GM19467 (cell line): ENCODE data around the gene PHACTR4.
A peak's percentile ranks its signal among the peaks of the same experiment; 100 is the strongest.
"Not testable (repeated sequence)": the region's sequence is repeated elsewhere in the genome, so short reads cannot be mapped to it uniquely, and the experiment has no call there.

ENCODE experiments used
- ATAC-seq: cut with Tn5 transposase; IDR thresholded peaks from one replicate; pipeline ENCODE4 v1.9.1; 2021; ENCODE audit warnings: mild to moderate bottlenecking, moderate library complexity; ENCODE audit not compliant: unreplicated experiment

Gene PHACTR4

GRCh38 chr1:28369371-28370238, at the start of gene PHACTR4:
Gene PHACTR4 (plus strand): TSS chr1:28369740. CDS start chr1:28407448, 37,708 bp downstream.
- ATAC-seq: peak; percentile 87

GRCh38 chr1:28322194-28322593, 47.3 kb upstream of the PHACTR4 start:
- ATAC-seq: peak; percentile 77

GRCh38 chr1:28323720-28324119, 45.8 kb upstream of the PHACTR4 start:
- ATAC-seq: no peak

DNA sequence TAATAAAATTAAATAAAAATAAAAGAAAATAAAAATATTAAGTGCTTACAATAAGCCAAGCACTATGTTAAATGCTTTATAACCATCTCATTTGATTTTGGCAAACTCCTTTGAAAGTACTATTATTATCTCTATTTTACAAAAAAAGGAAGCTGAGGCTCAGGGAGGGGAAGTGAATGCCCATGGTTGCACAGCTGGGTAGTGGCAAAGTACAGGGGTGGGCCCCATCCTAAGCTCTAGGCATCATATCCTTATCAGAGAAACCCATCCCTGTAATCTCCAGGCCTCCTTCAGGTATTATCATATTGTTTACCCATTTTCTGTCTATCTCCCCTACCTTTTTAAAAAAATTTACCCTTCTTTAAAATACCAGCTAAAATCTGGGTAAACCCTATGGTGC, 43.0 kb upstream of the PHACTR4 start:
- ATAC-seq: no peak

GRCh38 chr1:28326984-28327383, 42.6 kb upstream of the PHACTR4 start:
- ATAC-seq: no peak

GRCh38 chr1:28327431-28327830, 42.1 kb upstream of the PHACTR4 start:
- ATAC-seq: not testable (repeated sequence)

- ATAC-seq: no peak
Measured at GRCh38 chr1:28328228-28328648, 41.3 kb upstream of the PHACTR4 start.

DNA sequence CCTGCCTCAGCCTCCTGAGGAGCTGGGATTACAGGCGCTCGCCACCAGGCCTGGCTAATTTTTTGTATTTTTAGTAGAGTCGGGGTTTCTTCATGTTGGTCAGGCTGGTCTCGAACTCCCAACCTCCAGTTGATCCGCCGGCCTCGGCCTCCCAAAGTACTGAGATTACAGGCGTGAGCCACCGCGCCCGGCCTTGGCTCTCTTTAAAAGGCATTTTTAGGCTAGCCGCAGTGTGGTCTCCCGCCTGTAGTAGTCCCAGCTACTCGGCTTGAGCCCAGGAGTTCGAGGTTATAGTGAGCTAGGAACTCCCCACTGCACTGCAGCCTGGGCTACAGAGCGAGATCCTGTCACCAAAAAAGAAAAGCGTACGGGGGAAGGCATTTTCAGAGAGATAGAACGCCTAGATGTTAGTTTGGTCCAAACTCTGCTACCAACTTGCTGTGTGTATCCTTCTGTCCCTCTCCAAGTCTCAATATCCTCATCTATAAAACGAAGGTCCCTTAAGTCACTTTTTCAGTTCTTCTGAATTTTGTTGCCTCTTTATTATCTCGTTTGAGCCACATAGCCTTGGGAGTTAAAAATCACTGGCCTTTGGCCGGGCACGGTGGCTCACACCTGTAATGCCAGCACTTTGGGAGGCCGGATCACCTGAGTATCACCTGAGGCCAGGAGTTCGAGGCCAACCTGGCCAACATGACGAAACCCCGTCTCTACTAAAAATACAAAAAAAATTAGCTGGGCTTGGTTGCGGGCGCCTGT, 40.0 kb upstream of the PHACTR4 start:
- ATAC-seq: no peak

- ATAC-seq: no peak
Measured at GRCh38 chr1:28338897-28339296, 30.6 kb upstream of the PHACTR4 start.

DNA sequence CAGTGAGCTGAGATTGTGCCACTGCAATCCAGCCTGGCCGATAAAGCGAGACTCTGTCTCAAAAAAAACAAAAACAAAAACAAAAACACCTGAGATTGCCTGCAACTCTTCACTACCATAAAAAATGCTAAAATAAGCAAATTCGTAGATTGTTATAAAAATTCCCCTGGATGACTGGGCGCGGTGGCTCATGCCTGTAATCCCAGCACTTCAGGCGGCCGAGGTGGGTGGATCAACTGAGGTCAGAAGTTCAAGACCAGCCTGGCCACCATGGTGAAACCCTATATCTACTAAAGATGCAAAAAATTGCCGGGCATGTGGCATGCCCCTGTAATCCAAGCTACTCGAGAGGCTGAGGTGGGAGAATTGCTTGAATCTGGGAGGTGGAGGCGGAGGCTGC, 30.0 kb upstream of the PHACTR4 start:
- ATAC-seq: no peak

DNA sequence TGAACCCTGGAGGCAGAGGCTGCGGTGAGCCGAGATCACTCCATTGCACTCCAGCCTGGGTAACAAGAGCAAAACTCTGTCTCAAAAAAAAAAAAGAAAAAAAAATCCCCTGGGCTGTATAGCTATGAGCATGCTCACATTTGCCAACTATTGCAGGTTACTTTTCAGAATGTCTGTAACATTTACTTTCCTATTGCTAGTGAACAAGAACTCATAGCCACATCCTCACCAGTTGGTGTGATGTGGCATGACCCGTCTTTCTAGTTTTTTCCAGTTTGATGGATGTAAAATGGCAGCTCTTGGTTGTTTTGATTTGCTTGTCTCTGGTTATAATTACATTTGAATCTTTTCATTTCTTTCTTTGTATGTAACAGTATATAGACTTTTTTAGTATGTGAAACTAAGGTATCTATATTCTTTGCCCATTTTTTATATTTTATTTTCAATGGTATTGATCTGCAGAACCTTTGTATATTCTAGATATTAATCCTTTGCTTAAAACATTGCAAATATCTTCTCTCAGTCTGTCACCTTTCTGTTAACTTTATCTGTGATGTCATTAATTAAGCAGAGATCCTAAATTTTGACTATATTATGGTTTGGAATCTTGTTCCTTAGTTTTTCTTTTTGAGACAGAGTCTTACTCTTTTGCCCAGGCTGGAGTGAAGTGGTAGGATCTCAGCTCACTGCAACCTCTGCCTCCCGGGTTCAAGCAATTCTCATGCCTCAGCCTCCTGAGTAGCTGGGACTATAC, 29.1 kb upstream of the PHACTR4 start:
- ATAC-seq: no peak

GRCh38 chr1:28341591-28341990, 27.9 kb upstream of the PHACTR4 start:
- ATAC-seq: no peak

DNA sequence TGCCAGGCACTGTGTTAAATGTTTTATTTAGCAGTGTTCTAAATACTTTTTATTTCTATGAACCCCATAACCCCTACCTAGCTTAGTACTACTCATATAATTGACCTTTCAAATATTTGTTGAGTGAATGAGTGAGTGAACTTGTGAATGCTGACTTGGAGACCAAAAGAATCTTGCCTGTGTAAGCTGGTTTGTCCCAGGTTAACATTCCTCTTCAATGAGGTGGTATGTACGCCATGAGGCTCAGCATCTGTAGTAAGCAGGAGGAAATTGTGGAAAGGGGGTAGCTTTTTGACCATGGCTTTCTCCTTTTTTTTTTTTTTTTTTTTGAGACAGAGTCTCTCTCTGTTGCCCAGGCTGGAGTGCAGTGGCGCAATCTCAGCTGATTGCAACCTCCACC, 26.1 kb upstream of the PHACTR4 start:
- ATAC-seq: no peak

GRCh38 chr1:28353248-28353810, 16.2 kb upstream of the PHACTR4 start:
- ATAC-seq: not testable (repeated sequence)

DNA sequence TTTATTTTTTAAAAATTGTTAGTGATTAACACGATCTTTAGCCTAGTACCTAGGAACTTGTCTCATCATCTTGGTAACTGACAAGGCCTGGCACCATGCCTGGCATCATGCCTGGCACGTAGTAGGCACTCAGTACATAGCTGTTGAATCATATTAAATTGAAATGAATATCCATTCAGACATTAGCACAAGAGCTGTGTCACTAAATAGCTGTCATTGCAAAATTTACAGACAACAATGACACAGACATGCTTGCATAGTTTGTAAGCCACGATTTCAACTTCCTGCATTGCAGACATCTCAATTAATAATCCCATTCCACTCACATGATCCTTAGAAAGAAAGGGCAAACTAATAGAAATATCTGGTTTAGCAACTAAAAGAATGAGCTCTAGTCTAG, 15.4 kb upstream of the PHACTR4 start:
- no peak for ATAC-seq

DNA sequence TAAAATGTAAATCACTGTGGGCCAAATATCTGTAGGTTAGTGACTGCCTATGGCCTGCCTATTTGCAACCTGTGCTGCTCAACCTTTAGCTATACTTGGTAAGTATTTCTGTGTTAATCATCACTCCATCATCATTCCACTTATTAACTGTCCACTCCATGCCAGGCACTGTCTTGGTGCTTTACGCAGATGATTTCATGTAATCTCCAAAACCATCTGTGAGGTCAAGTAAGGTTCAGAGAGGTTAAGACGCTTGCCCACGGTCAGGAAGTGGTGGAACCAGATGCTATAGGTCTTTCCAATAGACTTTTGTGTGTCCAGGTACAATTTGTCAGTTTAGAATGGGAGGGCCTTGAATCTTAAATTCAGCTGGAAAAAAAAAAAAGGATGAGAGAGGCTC, 10.8 kb upstream of the PHACTR4 start:
- ATAC-seq: no peak

- ATAC-seq: no peak
Measured at GRCh38 chr1:28359592-28360239, 9.8 kb upstream of the PHACTR4 start.

- no peak for ATAC-seq
Measured at GRCh38 chr1:28364888-28365287, 4.7 kb upstream of the PHACTR4 start.

- ATAC-seq: no peak
Measured at GRCh38 chr1:28365864-28366263, 3.7 kb upstream of the PHACTR4 start.

DNA sequence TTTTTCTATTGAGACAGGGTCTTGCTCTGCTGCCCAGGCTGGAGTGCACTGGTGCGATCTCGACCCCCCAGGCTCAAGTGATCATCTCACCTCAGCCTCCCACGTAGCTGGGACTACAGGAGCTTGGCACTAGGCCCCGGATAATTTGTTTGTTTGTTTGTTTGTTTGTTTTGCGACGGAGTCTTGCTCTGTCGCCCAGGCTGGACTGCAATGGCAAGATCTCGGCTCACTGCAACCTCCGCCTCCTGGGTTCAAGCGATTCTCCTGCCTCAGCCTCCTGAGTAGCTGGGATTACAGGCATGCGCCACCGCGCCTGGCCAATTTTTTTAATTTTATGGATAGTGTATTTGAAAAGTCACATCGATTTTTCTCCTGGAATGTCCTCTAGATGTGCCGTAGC, 932 bp upstream of the PHACTR4 start:
- ATAC-seq: not testable (repeated sequence)
